G401.6 (cell line): Measurements from ENCODE around the gene TAAR8.
A peak's percentile ranks its signal among the peaks of the same experiment; 100 is the strongest.
"Not testable (repeated sequence)": the region's sequence is repeated elsewhere in the genome, so short reads cannot be mapped to it uniquely, and the experiment has no call there.

Experiments
- FAIRE-seq: peaks from 2 replicates; lab custom pipeline; 2012; peaks lifted over from hg19 to GRCh38; lab: Jason Lieb, UNC

The TAAR8 gene

GRCh38 chr6:132552372-132552771, at the start of gene TAAR8:
Gene TAAR8 (plus strand): TSS chr6:132552672. CDS start chr6:132552693, 21 bp downstream.
- no peak for FAIRE-seq

- FAIRE-seq = no peak
Observed at GRCh38 chr6:132504757-132505156, 47.7 kb upstream of the TAAR8 start.

GRCh38 chr6:132505158-132505557, 47.3 kb upstream of the TAAR8 start:
- FAIRE-seq = no peak

GRCh38 chr6:132506461-132506860, 46.0 kb upstream of the TAAR8 start:
- no peak for FAIRE-seq

GRCh38 chr6:132506869-132507808, 45.3 kb upstream of the TAAR8 start:
- no peak for FAIRE-seq

- FAIRE-seq = no peak
Observed at GRCh38 chr6:132511210-132511830, 41.2 kb upstream of the TAAR8 start.

GRCh38 chr6:132511831-132512220, 40.6 kb upstream of the TAAR8 start:
- FAIRE-seq = no peak

GRCh38 chr6:132512342-132512637, 40.2 kb upstream of the TAAR8 start:
- FAIRE-seq = no peak

- no peak for FAIRE-seq
Observed at GRCh38 chr6:132512638-132513632, 39.5 kb upstream of the TAAR8 start, which contains the start of gene STX7. Gene STX7 (minus strand): TSS chr6:132513116. CDS start chr6:132503530, 9,586 bp downstream.

- FAIRE-seq = no peak
Observed at GRCh38 chr6:132513831-132514545, 38.5 kb upstream of the TAAR8 start.

GRCh38 chr6:132515386-132515785, 37.1 kb upstream of the TAAR8 start:
- no peak for FAIRE-seq

GRCh38 chr6:132520953-132521352, 31.5 kb upstream of the TAAR8 start:
- no peak for FAIRE-seq

- FAIRE-seq = no peak
Observed at GRCh38 chr6:132524646-132525045, 27.8 kb upstream of the TAAR8 start.

GRCh38 chr6:132525866-132526265, 26.6 kb upstream of the TAAR8 start:
- FAIRE-seq = no peak

- no peak for FAIRE-seq
Observed at GRCh38 chr6:132526461-132526860, 26.0 kb upstream of the TAAR8 start.

GRCh38 chr6:132527791-132528190, 24.7 kb upstream of the TAAR8 start:
- no peak for FAIRE-seq

- FAIRE-seq = peak; percentile 94
Observed at GRCh38 chr6:132530293-132530974, 22.0 kb upstream of the TAAR8 start.

GRCh38 chr6:132534546-132534945, 17.9 kb upstream of the TAAR8 start:
- not testable (repeated sequence) for FAIRE-seq

GRCh38 chr6:132537145-132537544, 15.3 kb upstream of the TAAR8 start:
- no peak for FAIRE-seq

GRCh38 chr6:132537977-132538376, 14.5 kb upstream of the TAAR8 start, which contains the start of gene TAAR9:
Gene TAAR9 (plus strand): TSS chr6:132538277. CDS start chr6:132538290, 13 bp downstream.
- no peak for FAIRE-seq

- no peak for FAIRE-seq
Observed at GRCh38 chr6:132544826-132545225, 7.6 kb upstream of the TAAR8 start.
